Type B pancreatic cell (in vitro differentiated cells): Measurements from ENCODE around the gene KCNG2. TPM values are rescaled to one million over a fixed set of nuclear protein-coding genes. Genes with fewer than 3 reads are reported as not detected.

Source experiments
- DNase-seq: peaks from one replicate; pipeline ENCODE4 v3.0.0; 2021; ENCODE audit warnings: mixed read lengths; ENCODE audit not compliant: unreplicated experiment; ENCODE audit errors: extremely low spot score
- H3K27ac Mint-ChIP-seq: 2 replicates; pipeline ENCODE4 v1.8.0; 2021; ENCODE audit warnings: mild to moderate bottlenecking, mixed read lengths
- H3K27me3 Mint-ChIP-seq: 2 replicates; pipeline ENCODE4 v1.8.0; 2021; ENCODE audit warnings: mixed read lengths
- H3K36me3 Mint-ChIP-seq: 2 replicates; pipeline ENCODE4 v1.8.0; 2021; ENCODE audit warnings: mixed read lengths
- H3K4me1 Mint-ChIP-seq: one replicate; pipeline ENCODE4 v1.8.0; 2021; ENCODE audit warnings: mixed read lengths; ENCODE audit not compliant: unreplicated experiment
- H3K4me3 Mint-ChIP-seq: 2 replicates; pipeline ENCODE4 v1.8.0; 2021; ENCODE audit warnings: mild to moderate bottlenecking, mixed read lengths
- H3K9me3 Mint-ChIP-seq: 2 replicates; pipeline ENCODE4 v1.8.0; 2021; ENCODE audit warnings: mixed read lengths
- total RNA-seq: library from RNA; stranded (reverse); gene quantifications from 2 replicates; pipeline ENCODE4 v1.2.1, GENCODE V29; 2021; ENCODE audit warnings: low replicate concordance
- TF ChIP-seq, protein P1 (sequence below): fragments of 200-600 bp; sonication (generic); conservative IDR thresholded peaks from 2 replicates; pipeline ENCODE4 v1.5.0; 2021; ENCODE audit warnings: antibody characterized with exemption, mild to moderate bottlenecking

The KCNG2 gene
- total RNA-seq, 1 donor from 2014 or later = 0.29 TPM

DNA sequence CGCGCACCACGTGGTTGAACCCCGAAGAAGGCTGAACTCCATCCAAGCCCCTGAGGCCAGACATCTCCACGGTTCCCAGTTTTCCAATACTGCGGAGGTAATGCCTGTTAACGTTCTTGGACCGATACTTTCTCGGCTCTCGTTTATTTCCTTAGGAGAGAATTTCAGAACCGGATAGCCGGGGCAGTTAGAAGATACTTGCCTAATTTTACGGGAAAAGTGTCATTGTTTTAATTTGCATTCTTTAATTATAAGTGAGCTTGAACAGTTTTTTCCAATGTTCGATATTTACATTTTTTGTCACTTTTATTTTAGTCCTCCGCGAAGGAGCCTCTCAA lies 10.2 kb upstream of the KCNG2 start:
- TF ChIP-seq, protein P1, sequence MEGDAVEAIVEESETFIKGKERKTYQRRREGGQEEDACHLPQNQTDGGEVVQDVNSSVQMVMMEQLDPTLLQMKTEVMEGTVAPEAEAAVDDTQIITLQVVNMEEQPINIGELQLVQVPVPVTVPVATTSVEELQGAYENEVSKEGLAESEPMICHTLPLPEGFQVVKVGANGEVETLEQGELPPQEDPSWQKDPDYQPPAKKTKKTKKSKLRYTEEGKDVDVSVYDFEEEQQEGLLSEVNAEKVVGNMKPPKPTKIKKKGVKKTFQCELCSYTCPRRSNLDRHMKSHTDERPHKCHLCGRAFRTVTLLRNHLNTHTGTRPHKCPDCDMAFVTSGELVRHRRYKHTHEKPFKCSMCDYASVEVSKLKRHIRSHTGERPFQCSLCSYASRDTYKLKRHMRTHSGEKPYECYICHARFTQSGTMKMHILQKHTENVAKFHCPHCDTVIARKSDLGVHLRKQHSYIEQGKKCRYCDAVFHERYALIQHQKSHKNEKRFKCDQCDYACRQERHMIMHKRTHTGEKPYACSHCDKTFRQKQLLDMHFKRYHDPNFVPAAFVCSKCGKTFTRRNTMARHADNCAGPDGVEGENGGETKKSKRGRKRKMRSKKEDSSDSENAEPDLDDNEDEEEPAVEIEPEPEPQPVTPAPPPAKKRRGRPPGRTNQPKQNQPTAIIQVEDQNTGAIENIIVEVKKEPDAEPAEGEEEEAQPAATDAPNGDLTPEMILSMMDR = no peak
- no peaks in the 10 kb centered on the region for H3K36me3 Mint-ChIP-seq
- no peak overlapping the region for H3K27ac Mint-ChIP-seq
- no peaks in the 10 kb centered on the region for H3K9me3 Mint-ChIP-seq
- DNase-seq = no peak
- no peak overlapping the region for H3K4me3 Mint-ChIP-seq
- peaks cover 3% of the 10 kb centered on the region for H3K4me1 Mint-ChIP-seq
- H3K27me3 Mint-ChIP-seq = peaks cover 78% of the 10 kb centered on the region

DNA sequence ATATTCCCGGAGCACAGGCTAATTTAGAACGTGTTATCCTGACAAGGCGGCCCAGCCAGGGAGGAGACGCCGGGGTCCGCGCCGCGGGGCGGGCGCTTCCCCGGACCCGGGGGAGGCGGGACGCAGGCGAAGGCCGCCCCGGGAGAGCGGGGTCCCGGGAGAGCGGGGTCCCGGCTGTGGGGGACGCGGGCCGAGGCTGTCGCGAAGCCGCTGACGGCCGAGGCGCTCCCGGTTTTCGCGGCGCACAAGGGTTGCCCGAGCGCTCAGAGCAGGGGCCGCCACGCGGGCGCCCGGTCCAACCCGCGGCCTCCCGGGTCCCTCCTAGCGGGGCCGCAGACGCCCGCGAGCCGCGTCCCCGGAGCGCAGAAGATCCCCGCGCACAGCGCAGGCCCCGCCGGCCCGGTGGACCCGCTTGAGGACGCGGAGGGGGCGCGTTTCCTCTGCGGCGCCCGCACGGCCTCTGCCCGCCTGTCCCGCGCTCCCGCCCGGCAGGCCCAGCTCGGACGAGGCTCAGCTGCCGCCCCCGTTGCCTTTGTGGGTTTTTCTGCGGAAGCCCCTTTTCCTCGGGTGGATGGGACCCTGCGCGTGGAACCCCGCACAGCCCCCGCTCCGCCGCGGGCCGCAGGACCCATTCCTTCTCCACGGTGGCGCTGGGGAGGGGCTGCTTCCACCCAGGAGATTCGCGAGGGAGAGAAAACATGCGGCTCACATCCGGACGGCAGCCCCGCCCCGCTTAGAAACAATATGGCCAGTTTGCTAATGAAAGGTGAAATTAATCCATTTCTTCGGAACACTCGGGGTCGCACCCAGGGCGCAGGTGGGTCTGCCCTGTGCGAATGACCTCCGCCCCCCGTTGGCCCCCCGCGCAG lies 9.6 kb upstream of the KCNG2 start:
- Mint-ChIP-seq H3K9me3 (no peaks in the 10 kb centered on the region), H3K27ac (no peak overlapping the region), H3K36me3 (no peaks in the 10 kb centered on the region), H3K27me3 (peaks cover 83% of the 10 kb centered on the region), H3K4me1 (peaks cover 3% of the 10 kb centered on the region), H3K4me3 (no peak overlapping the region)
- TF ChIP-seq, protein P1 = no peak
- no peak for DNase-seq

DNA sequence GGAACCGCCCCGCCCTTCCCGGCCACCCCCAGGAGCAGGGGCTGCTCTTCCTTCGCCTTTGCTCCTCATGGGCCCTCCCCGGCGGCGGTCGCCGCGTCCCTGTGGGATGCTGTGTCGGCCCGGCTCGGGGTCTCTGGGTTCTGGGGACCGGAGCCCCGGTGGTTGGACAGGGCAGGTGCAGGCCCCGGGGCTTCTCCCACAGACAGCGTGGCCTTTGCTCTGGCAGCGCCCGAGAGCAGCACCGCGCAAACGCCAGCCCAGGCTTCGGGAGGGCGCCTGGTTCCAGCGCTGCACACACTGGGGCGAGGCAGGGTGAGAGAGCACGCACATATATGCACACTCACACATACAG lies 9.0 kb upstream of the KCNG2 start:
- H3K27me3 Mint-ChIP-seq = peaks cover 87% of the 10 kb centered on the region
- H3K4me3 Mint-ChIP-seq = no peak overlapping the region
- no peak for DNase-seq
- H3K27ac Mint-ChIP-seq = no peak overlapping the region
- H3K4me1 Mint-ChIP-seq = peaks cover 3% of the 10 kb centered on the region
- H3K36me3 Mint-ChIP-seq = no peaks in the 10 kb centered on the region
- no peaks in the 10 kb centered on the region for H3K9me3 Mint-ChIP-seq
- TF ChIP-seq, protein P1 = peak; percentile 53

DNA sequence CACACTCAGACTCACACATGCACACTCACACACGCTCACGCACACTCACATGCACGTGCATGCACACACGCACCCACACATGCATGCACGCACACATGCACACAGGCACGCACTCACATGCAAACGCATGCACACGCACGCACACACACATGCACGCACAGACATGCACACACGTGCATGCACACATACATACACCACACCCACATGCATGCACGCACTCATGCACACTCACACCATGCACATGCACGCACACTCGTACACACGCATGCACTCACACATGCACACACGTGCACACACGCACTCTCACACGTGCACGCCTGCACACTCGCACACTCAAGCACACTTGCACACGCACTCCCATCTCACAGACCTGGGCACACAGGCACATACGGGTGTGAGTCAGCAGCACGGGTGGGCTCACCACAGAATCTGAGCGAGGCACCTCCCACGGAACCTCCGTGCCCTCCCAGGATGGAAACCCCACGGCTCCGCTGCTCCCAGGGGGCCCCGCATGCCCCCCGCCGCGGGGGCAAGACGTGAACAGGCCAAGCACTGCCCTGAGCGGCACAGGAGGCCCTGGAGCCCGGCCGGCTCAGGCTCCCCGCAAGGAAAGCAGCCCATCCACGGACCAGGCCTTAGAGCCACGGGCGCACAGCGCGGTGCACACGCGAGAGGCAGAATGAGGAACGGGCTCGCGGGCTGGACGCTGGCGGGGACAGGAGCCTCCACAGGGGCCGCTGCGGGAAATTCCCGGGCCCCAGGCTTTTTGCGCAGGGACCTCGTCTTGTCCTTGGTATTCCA lies 8.4 kb upstream of the KCNG2 start:
- H3K27me3 Mint-ChIP-seq = peaks cover 85% of the 10 kb centered on the region
- no peak overlapping the region for H3K4me3 Mint-ChIP-seq

More for the DNA sequence above, 8.4 kb upstream of the KCNG2 start:
- H3K27ac Mint-ChIP-seq = no peak overlapping the region
- no peaks in the 10 kb centered on the region for H3K36me3 Mint-ChIP-seq
- DNase-seq = no peak
- H3K4me1 Mint-ChIP-seq = peaks cover 3% of the 10 kb centered on the region
- TF ChIP-seq, protein P1 = no peak
- no peaks in the 10 kb centered on the region for H3K9me3 Mint-ChIP-seq
